Middle frontal gyrus (tissue), 1 donor: Measurements from ENCODE around the gene PEF1.

Experiments used
- DNase-seq: peaks from one replicate; pipeline ENCODE4 v3.0.0-alpha.2; 2015; ENCODE audit warnings: low spot score; ENCODE audit errors: extremely low spot score

Gene PEF1

DNA sequence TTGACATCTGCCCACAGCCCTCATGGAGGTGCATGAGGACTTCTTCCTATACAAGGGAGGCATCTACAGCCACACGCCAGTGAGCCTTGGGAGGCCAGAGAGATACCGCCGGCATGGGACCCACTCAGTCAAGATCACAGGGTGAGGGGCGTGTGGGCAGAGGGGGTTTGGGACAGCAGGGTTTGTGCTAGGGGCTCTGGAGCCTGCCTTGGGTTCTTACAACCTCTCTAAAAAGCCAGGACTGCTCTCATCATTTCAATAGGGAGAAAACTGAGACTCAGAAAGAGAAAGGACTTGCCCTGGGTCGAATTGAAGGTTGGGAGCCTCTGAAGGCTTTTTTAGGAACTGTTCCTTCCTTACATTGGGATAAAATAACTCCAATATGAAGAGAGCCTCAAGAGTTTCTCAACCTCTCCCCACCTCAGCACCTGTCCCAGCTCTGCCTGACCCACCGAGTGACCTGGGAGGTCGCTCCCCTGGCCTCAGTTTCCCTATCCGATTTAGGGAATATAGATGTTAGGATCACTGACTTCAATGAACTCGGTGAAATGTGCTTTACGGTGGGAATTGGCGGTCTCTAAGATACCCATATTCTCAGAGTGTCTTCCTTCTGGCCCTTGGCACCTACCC, 58.8 kb downstream of the PEF1 start:
- no peak for DNase-seq

DNA sequence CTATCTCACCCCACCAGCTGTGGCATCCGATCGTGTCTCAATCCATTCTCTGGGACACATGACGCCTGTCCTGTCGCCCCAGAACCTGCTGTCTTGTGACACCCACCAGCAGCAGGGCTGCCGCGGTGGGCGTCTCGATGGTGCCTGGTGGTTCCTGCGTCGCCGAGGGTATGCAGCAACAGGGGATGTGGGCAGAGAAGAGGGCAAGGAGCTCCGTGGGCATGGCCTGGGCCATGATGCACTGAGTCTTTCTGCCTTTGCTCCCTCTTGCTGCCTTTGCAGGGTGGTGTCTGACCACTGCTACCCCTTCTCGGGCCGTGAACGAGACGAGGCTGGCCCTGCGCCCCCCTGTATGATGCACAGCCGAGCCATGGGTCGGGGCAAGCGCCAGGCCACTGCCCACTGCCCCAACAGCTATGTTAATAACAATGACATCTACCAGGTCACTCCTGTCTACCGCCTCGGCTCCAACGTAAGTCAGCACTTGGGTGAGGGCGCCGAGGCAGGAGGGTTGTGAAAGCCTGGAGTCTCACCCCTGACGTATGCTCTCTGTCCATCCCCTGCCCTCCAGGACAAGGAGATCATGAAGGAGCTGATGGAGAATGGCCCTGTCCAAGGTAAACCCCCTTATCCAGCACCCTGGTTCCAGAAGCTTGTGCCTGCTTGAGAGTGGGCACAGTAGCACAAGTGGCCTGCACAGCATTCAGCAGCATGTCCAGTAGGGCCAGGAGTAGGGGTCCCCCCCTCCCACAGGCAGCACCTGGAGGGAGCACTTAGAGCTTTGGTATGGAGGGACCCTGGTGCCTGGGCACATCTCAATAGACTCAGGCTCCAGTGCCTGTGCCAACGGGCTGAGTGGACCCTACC, 59.6 kb downstream of the PEF1 start:
- no peak for DNase-seq

DNA sequence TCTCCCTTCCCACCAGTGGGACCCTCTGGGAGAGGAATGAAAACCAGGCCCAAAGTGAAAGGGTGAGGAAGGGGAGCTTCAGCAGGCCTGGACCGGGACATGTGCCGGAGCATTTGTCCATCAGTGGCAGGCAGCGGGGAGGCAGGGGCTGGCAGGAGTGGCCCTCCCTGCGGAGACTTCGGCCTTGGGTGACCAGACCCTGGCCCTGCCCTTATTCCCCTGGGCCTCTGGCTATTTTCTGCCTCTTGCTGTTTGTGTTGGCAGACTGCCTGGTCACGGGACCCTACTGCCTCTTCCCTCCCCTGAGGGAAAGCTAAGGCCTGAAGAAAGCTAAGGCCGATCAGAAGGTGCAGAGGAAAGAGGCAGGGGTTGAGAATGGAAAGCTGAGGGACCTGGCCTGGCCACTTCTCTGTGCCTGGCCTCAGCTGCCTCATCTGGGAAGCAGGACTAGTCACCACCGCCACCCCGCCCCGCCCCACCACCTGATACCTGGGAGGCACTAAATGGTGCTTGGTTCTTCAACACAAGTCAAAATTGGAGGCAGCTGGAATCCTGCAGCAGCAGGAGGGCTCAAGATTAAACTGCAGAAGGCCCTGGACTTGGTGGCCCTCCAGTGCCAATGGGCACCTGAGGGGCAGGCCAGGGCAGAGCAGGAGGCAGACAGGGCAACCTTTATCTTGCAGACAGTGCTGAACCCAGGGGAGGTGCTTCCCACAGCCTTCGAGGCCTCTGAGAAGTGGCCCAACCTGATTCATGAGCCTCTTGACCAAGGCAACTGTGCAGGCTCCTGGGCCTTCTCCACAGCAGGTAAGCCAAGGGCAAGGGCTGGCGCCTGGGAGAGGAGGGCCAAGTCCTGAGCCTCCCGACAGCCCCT, 60.4 kb downstream of the PEF1 start:
- DNase-seq, result no peak

DNA sequence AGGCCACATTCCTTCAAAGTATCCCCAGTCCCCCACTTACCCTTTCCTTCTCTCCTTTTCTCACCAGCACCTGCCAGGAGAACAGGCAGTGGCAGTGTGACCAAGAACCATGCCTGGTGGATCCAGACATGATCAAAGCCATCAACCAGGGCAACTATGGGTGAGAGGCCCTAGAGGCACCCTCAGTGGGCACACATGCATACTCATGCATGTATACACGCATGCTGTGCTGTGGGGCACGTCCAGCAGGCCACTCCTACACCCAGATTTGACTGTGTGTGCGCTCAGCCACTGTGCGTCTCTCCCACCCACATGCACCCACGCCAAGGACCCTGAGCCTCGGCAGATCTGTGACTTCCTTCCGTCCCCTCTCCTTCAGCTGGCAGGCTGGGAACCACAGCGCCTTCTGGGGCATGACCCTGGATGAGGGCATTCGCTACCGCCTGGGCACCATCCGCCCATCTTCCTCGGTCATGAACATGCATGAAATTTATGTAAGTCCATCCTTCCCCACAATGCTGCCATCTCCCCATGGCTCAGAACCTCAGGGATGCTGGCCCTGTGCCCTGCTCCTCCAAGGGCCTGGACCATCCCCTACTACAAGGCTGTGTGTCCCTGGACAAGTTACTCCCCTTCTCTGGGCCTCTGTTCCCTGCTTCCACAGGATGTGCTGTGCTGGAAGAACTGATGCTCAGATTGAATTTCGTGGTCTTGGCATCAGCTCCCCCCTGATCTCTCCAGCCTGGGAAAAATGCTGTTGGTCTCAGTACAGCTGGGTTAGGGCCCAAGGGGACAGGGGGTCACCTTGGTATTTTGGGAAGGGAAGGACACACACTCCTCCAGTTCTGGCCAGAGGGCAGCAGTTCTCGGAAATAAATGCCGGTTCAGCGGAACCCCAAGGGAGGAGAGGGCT, 61.3 kb downstream of the PEF1 start:
- no peak for DNase-seq

DNA sequence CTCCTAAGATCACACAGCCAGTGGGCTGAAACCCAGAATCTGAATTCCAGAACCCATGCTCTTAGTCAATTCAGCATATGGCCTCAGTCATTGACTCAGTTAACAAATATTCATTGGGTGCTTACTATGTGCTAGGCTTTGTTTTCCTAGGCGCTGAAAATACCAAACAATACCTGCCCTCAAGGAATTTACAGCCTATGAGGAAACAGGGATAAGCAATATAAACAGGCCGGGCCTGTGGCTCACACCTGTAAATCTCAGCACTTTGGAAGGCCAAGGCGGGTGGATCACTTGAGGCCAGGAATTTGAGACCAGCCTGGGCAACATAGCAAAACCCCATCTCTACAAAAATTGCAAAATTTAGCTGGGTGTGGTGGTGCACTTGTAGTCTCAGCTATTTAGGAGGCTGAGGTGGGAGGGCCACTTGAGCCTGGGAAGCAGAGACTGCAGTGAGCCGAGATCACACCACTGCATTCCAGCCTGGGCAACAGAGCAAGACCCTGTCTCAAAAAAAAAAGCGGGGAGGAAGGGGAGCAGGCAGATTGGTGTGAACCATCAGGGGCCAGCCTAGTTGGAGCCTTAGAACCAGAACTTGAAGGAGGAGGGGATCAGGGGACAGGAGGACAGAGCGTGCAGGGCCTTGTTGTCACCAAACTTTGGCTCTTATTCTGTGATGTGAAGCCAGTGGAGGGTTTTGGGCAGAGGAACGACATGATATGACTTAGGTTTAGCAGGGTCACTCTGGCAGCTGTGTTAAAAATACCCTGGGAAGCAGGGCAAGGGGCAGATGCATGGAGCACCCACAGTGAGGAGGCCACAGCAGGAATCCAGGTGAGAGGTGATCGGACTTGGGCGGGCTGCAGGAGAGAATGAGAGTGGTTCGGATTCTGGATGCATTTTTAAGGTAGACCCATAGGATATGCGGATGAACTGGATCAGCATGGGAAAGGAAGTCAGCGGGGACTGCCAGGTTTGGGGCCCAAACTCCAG, 62.6 kb downstream of the PEF1 start:
- DNase-seq, result no peak

DNA sequence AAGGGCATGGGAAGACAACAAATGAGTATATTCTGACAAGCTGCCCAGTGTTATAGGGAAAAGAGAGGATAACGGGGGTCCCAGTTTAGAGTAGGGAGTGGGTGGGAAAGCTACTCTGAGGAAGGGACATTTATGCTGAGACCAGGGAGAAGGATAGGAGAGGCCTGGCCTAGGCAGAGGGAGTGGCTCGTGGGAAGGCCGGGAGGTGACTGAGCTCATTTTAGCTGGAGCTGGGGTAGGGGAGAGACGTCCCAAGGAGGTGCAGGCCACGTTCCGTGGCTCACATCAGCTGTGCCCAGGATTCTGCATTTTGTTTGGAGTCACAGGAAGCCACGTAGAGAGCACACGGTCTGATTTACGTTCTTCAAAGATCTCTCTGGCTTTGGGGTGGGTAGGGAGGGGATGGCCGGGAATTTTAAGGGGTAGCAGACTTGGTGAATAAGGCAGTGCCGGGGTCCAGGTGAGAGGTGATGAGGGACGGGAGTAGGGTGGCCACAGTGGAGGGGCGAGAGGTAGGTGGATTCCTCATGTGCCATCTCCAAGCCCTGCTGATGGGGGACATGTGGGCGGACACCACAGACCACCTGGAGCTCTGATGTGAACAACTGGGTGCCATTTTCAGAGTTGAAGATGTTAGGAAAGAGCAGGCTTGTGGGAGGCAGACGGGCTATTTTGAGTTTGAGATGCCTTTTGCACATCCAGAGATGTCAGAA, 63.6 kb downstream of the PEF1 start:
- no peak for DNase-seq

DNA sequence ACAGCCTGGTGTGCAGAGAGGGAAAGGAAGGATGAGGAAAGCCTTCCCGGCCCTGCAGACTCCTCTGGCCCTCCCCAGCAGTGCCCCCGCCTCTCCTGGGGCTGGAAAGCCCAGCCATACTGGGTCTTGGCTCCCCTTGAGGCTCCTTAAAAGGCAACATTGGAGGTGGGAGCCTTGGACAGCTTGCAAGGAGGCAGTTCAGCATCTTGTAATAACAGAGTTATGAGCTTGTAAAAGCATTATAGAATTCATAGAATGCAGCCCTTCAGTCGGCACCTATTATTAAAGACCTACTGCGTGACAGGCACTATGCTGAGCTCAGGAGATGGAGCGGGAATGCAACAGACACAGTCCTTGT, 64.2 kb downstream of the PEF1 start:
- DNase-seq, result no peak
